ENCODE data around the gene TJAP1. TPM values are rescaled to one million over a fixed set of nuclear protein-coding genes. Genes with fewer than 3 reads are reported as not detected.

TJAP1 gene
- polyA plus RNA-seq, 3 donors = 16.4 to 23.7 (median 17.2) TPM

GRCh38 chr6:43468748-43469681, 8.4 kb upstream of the TJAP1 start:
- no peak overlapping the region for H3K27ac ChIP-seq (ENCODE audit: low read depth, low read length)
- WGBS, 3 donors = 57 to 79% (median 78%) methylated on average over 13 of the region's 13 CpGs

GRCh38 chr6:43469947-43470346, 7.4 kb upstream of the TJAP1 start:
- WGBS, 3 donors = 86 to 94% (median 91%) methylated on average over 7 of the region's 7 CpGs

GRCh38 chr6:43471399-43471798, 6.0 kb upstream of the TJAP1 start:
- 32 to 79% (median 59%) methylated on average over 1 of the region's 1 CpG for WGBS, 3 donors

More at GRCh38 chr6:43469947-43470346, 7.4 kb upstream of the TJAP1 start:
- H3K27ac ChIP-seq (ENCODE audit: low read depth, low read length) = no peak overlapping the region

GRCh38 chr6:43472515-43472914, 4.9 kb upstream of the TJAP1 start:
- H3K27ac ChIP-seq (ENCODE audit: low read depth, low read length) = no peak overlapping the region
- 92 to 95% (median 94%) methylated on average over 4 of the region's 4 CpGs for WGBS, 3 donors

More at GRCh38 chr6:43471399-43471798, 6.0 kb upstream of the TJAP1 start:
- H3K27ac ChIP-seq (ENCODE audit: low read depth, low read length) = no peak overlapping the region

- WGBS, 3 donors = 83 to 86% (median 83%) methylated on average over 6 of the region's 6 CpGs
Observed at GRCh38 chr6:43475516-43475915, 1.9 kb upstream of the TJAP1 start.

GRCh38 chr6:43476746-43477145, 624 bp upstream of the TJAP1 start:
- WGBS, 3 donors = 18 to 32% (median 29%) methylated on average over 2 of the region's 2 CpGs
- H3K27ac ChIP-seq (ENCODE audit: low read depth, low read length) = no peak overlapping the region

More at GRCh38 chr6:43475516-43475915, 1.9 kb upstream of the TJAP1 start:
- no peak overlapping the region for H3K27ac ChIP-seq (ENCODE audit: low read depth, low read length)

GRCh38 chr6:43478008-43478372, 620 bp downstream of the TJAP1 start:
- WGBS, 3 donors = 2 to 19% (median 16%) methylated on average over 3 of the region's 3 CpGs
- no peak overlapping the region for H3K27ac ChIP-seq (ENCODE audit: low read depth, low read length)

GRCh38 chr6:43481075-43481474, 3.7 kb downstream of the TJAP1 start:
- H3K27ac ChIP-seq (ENCODE audit: low read depth, low read length) = no peak overlapping the region
- WGBS, 3 donors = 58 to 92% (median 87%) methylated on average over 2 of the region's 2 CpGs

- WGBS, 3 donors = 52 to 93% (median 91%) methylated on average over 11 of the region's 11 CpGs
- H3K27ac ChIP-seq (ENCODE audit: low read depth, low read length) = no peak overlapping the region
Observed at GRCh38 chr6:43481591-43482236, 4.3 kb downstream of the TJAP1 start.

- WGBS, 3 donors = 66 to 80% (median 77%) methylated on average over 4 of the region's 4 CpGs
- H3K27ac ChIP-seq (ENCODE audit: low read depth, low read length) = no peak overlapping the region
Observed at GRCh38 chr6:43488667-43489276, 11.4 kb downstream of the TJAP1 start.

- no peak overlapping the region for H3K27ac ChIP-seq (ENCODE audit: low read depth, low read length)
- WGBS, 3 donors = 76 to 86% (median 82%) methylated on average over 12 of the region's 12 CpGs
Observed at GRCh38 chr6:43489277-43490072, 12.1 kb downstream of the TJAP1 start.

- WGBS, 3 donors = 55 to 74% (median 56%) methylated on average over 6 of the region's 6 CpGs
Observed at GRCh38 chr6:43490523-43490939, 13.2 kb downstream of the TJAP1 start.

GRCh38 chr6:43491750-43492661, 14.6 kb downstream of the TJAP1 start:
- 42 to 54% (median 49%) methylated on average over 10 of the region's 10 CpGs for WGBS, 3 donors
- no peak overlapping the region for H3K27ac ChIP-seq (ENCODE audit: low read depth, low read length)

More at GRCh38 chr6:43490523-43490939, 13.2 kb downstream of the TJAP1 start:
- H3K27ac ChIP-seq (ENCODE audit: low read depth, low read length) = no peak overlapping the region

- no peak overlapping the region for H3K27ac ChIP-seq (ENCODE audit: low read depth, low read length)
- WGBS, 3 donors = 69 to 88% (median 76%) methylated on average over 3 of the region's 3 CpGs
Observed at GRCh38 chr6:43492673-43493072, 15.3 kb downstream of the TJAP1 start.

GRCh38 chr6:43493230-43493629, 15.9 kb downstream of the TJAP1 start:
- 75 to 88% (median 88%) methylated on average over 2 of the region's 2 CpGs for WGBS, 3 donors
- H3K27ac ChIP-seq (ENCODE audit: low read depth, low read length) = no peak overlapping the region

- H3K27ac ChIP-seq (ENCODE audit: low read depth, low read length) = no peak overlapping the region
Observed at GRCh38 chr6:43493833-43494232, 16.5 kb downstream of the TJAP1 start.

GRCh38 chr6:43494321-43494720, 17.0 kb downstream of the TJAP1 start:
- WGBS, 3 donors = 93 to 96% (median 94%) methylated on average over 6 of the region's 6 CpGs
- H3K27ac ChIP-seq (ENCODE audit: low read depth, low read length) = no peak overlapping the region

More at GRCh38 chr6:43493833-43494232, 16.5 kb downstream of the TJAP1 start:
- 74 to 93% (median 93%) methylated on average over 7 of the region's 7 CpGs for WGBS, 3 donors
